Measurements from ENCODE around the gene NOTCH4. TPM values are rescaled to one million over a fixed set of nuclear protein-coding genes. Genes with fewer than 3 reads are reported as not detected.

Gene NOTCH4
- total and polyA plus RNA-seq, 2 of the 4 experiments (the other 2 are of a cell fraction): 0.96 to 1.3 TPM

GRCh38 chr6:32190054-32190851, 33.6 kb downstream of the NOTCH4 start, which contains the start of gene PBX2:
TSS of gene PBX2 (minus strand) at chr6:32190202. CDS start at chr6:32189915, 287 bp downstream.
- H3K79me1 ChIP-seq (ENCODE audit: low read depth in 1 of 2, low read length in 2 of 2): peaks cover 21 to 64% of the 10 kb centered on the region in 2 experiments; a peak in 3 of 4 replicates
- no peaks in the 10 kb centered on the region for H3K27me3 ChIP-seq (ENCODE audit: control insufficient read depth, insufficient read depth, low read length)
- POLR2A ChIA-PET (ENCODE audit: unreplicated experiment): interaction anchor here (0.5 to 0.8 kb wide), 3 partner anchors 13 to 703 kb away, joined by 3 to 5 read pairs (median 3); no protein-coding TSS in a partner anchor
- H3K4me2 ChIP-seq (ENCODE audit: low read depth, low read length): peak within 1 kb of the TSS; percentile 89
- H2AK9ac ChIP-seq (replicated peaks; ENCODE audit: low read depth, low read length, poor library complexity): peak within 1 kb of the TSS; percentile 100
- H3K14ac ChIP-seq (replicated peaks; ENCODE audit: low read depth, low read length): peak within 1 kb of the TSS; percentile 99
- TF ChIP-seq NFE2L2 (IDR thresholded peaks at IDR 0.05; ENCODE audit: low read depth, low read length) (no peak), POLR2A (IDR thresholded peaks at IDR 0.05; ENCODE audit: low read depth, low read length) (0 out of 2 replicates have a peak, but pooled peaks have one; percentile 23), MAZ (IDR thresholded peaks at IDR 0.05; ENCODE audit: borderline replicate concordance, low read depth, low read length) (peak; percentile 93)
- peak within 1 kb of the TSS; percentile 58 for H2BK20ac ChIP-seq (ENCODE audit: low read depth, low read length)
- H2BK5ac ChIP-seq (ENCODE audit: low read depth, low read length, poor library complexity, severe bottlenecking): peak within 1 kb of the TSS; percentile 83
- dilution Hi-C loops (cut with HindIII; ENCODE audit: low sequenced_read_pairs, unreplicated experiment): no loop called here
- H2BK120ac ChIP-seq (ENCODE audit: low read depth, low read length): peak within 1 kb of the TSS; percentile 72
- BruUV-seq (replicated peaks): no TSS peak
- WGBS, 2 experiments (ENCODE audit: extremely low coverage in 2 of 2, insufficient read length in 1 of 2): no CpG with 5 or more reads among the region's 23 CpGs
- H3K36me3 ChIP-seq (ENCODE audit: control insufficient read depth, insufficient read depth, low read length): peaks cover 18% of the 10 kb centered on the region
- peaks cover 18% of the 10 kb centered on the region for H3K9me1 ChIP-seq (ENCODE audit: insufficient read depth, low read length)
- H4K8ac ChIP-seq (ENCODE audit: low read depth in 2 of 2, low read length in 2 of 2): peak within 1 kb of the TSS; percentile 92 to 97
- H3K9me3 ChIP-seq (ENCODE audit: control insufficient read depth, insufficient read depth, low read length): no peaks in the 10 kb centered on the region
- CTCF ChIA-PET: no interaction called here
- intact Hi-C loops (cut with micrococcal nuclease): no loop called here
- peak within 1 kb of the TSS; percentile 95 for H4K5ac ChIP-seq (ENCODE audit: low read depth, low read length)
- H3K4me3 ChIP-seq (ENCODE audit: insufficient read depth, low read depth, low read length): peak within 1 kb of the TSS; percentile 75
- H3K4ac ChIP-seq (ENCODE audit: low read depth, low read length): peak within 1 kb of the TSS; percentile 97
- peak within 1 kb of the TSS; percentile 85; the same call in 1 of the 3 replicates for H2BK15ac ChIP-seq (ENCODE audit: low read depth, low read length)
- peak within 1 kb of the TSS; percentile 99 for H2AK5ac ChIP-seq (ENCODE audit: low read depth, low read length)
- peak within 1 kb of the TSS; percentile 93 for H3K18ac ChIP-seq (ENCODE audit: low read depth, low read length)
- peak within 1 kb of the TSS; percentile 99 for H3K27ac ChIP-seq (ENCODE audit: insufficient read depth, low read length)
- peak within 1 kb of the TSS; percentile 96 for H4K91ac ChIP-seq (ENCODE audit: insufficient read depth, low read depth, low read length)
- H4K20me1 ChIP-seq (ENCODE audit: insufficient read depth, low read length): no peaks in the 10 kb centered on the region
- ATAC-seq (ENCODE audit: low read depth) (peak; percentile 79), DNase-seq (peak; percentile 89)
- peak within 1 kb of the TSS; percentile 95 for H2AFZ ChIP-seq (replicated peaks; ENCODE audit: low read length, poor library complexity)
- in situ Hi-C loops (cut with MboI; ENCODE audit: low sequenced_read_pairs): loop anchor here (5.0 to 25.0 kb wide), 2 partner anchors 73 to 772 kb away; partner anchors contain the start of genes BRD2 and HLA-DMA
- H3K9ac ChIP-seq (ENCODE audit: low read depth, low read length): peak within 1 kb of the TSS; percentile 99
- peak within 1 kb of the TSS; percentile 98 for H3K56ac ChIP-seq (ENCODE audit: extremely low read depth, insufficient read depth, low read length)
- H3K23ac ChIP-seq (ENCODE audit: low read depth, low read length): peak within 1 kb of the TSS; percentile 99
- H3K4me1 ChIP-seq (ENCODE audit: control insufficient read depth, insufficient read depth, low read length): peaks cover 12% of the 10 kb centered on the region
